GM06990 (cell line): ENCODE measurements around the gene EIF2B2.
"Not testable (repeated sequence)": the region's sequence is repeated elsewhere in the genome, so short reads cannot be mapped to it uniquely, and the experiment has no call there.

ENCODE experiments used
- DNase-seq: peaks from one replicate; pipeline ENCODE4 v3.0.0-alpha.2; 2011; ENCODE audit not compliant: insufficient read length; ENCODE audit errors: extremely low read depth
- H3K27me3 ChIP-seq: replicated peaks from 2 replicates; pipeline ENCODE4 v1.6.0; 2011; ENCODE audit warnings: low read length; ENCODE audit not compliant: control insufficient read depth, insufficient read depth
- H3K36me3 ChIP-seq: 2 replicates; pipeline ENCODE4 v1.5.1; 2011; ENCODE audit warnings: low read length; ENCODE audit not compliant: control insufficient read depth, insufficient read depth
- H3K4me3 ChIP-seq: replicated peaks from 2 replicates; pipeline ENCODE4 v1.5.1; 2011; ENCODE audit warnings: low read depth, mild to moderate bottlenecking, control low read depth, low read length
- CTCF ChIP-seq: IDR thresholded peaks from 2 replicates; pipeline ENCODE4 v1.5.1; 2011; ENCODE audit warnings: low read length, control low read depth, mild to moderate bottlenecking, inconsistent platforms; ENCODE audit not compliant: insufficient read depth, poor library complexity, severe bottlenecking

Gene EIF2B2

GRCh38 chr14:74988131-74988530 lies 14.6 kb upstream of the EIF2B2 start:
- Histone ChIP-seq H3K27me3 (no peaks in the 10 kb centered on the region), H3K4me3 (no peak overlapping the region), H3K36me3 (no peaks in the 10 kb centered on the region)
- TF ChIP-seq CTCF = no peak
- no peak for DNase-seq

- H3K36me3 ChIP-seq = no peaks in the 10 kb centered on the region
- H3K27me3 ChIP-seq = no peaks in the 10 kb centered on the region
- no peak overlapping the region for H3K4me3 ChIP-seq
- no peak for TF ChIP-seq CTCF
- DNase-seq = no peak
These were observed 13.7 kb upstream of the EIF2B2 start for GRCh38 chr14:74988993-74989392.

GRCh38 chr14:74994182-74994581 lies 8.5 kb upstream of the EIF2B2 start:
- not testable (repeated sequence) for H3K4me3 ChIP-seq, DNase-seq, H3K27me3 ChIP-seq, H3K36me3 ChIP-seq

GRCh38 chr14:74995781-74996180 lies 6.9 kb upstream of the EIF2B2 start:
- not testable (repeated sequence) for H3K27me3 ChIP-seq, H3K4me3 ChIP-seq, DNase-seq, H3K36me3 ChIP-seq

GRCh38 chr14:75001261-75001660 lies 1.5 kb upstream of the EIF2B2 start:
- DNase-seq = no peak
- no peak for TF ChIP-seq CTCF
- Histone ChIP-seq H3K4me3 (no peak overlapping the region), H3K36me3 (peaks cover 2% of the 10 kb centered on the region), H3K27me3 (no peaks in the 10 kb centered on the region)

- Histone ChIP-seq H3K36me3 (peaks cover 4% of the 10 kb centered on the region), H3K4me3 (peak overlapping the region; percentile 62), H3K27me3 (no peaks in the 10 kb centered on the region)
- DNase-seq = no peak
- no peak for TF ChIP-seq CTCF
These were observed 822 bp upstream of the EIF2B2 start for GRCh38 chr14:75001899-75002298.

- Histone ChIP-seq H3K4me3 (peak overlapping the region; percentile 95), H3K27me3 (no peaks in the 10 kb centered on the region), H3K36me3 (peaks cover 9% of the 10 kb centered on the region)
- DNase-seq = no peak
- no peak for TF ChIP-seq CTCF
These were observed 718 bp downstream of the EIF2B2 start for GRCh38 chr14:75003250-75004027.
